H1 (cell line): ENCODE data around the gene FRMPD1. TPM values are rescaled to one million over a fixed set of nuclear protein-coding genes. Genes with fewer than 3 reads are reported as not detected.

ENCODE experiments used
- ASH2L ChIP-seq: fragments of 200-600, 300-600 bp; sonication (generic); IDR thresholded peaks from one replicate; pipeline ENCODE4 v1.7.1; 2017; ENCODE audit warnings: low read length
- ATF3 ChIP-seq: IDR thresholded peaks from 2 replicates; pipeline ENCODE4 v1.6.1; 2011; ENCODE audit warnings: low read depth, mild to moderate bottlenecking, low read length; ENCODE audit not compliant: insufficient read depth
- BCL11A ChIP-seq, 2 experiments: IDR thresholded peaks; one replicate each; pipeline ENCODE4 v1.6.1; 2011; ENCODE audit warnings: low read depth in 2 of 2, low read length in 2 of 2, mild to moderate bottlenecking in 2 of 2
- CTCF ChIP-seq, 3 experiments: IDR thresholded peaks; 1 replicate in 2 of 3; 2 replicates in 1 of 3; pipeline versions ENCODE4 v1.5.1 to v1.6.1; 2011; ENCODE audit warnings: low read length in 3 of 3, mild to moderate bottlenecking in 3 of 3, inconsistent platforms in 2 of 3, low read depth in 1 of 3, moderate library complexity in 1 of 3; ENCODE audit not compliant: insufficient read depth in 1 of 3; ENCODE audit errors: control extremely low read depth in 1 of 3
- EZH2 ChIP-seq: fragments of 200-600 bp; sonication (generic); IDR thresholded peaks from 2 replicates; pipeline ENCODE4 v1.7.1; 2012; ENCODE audit warnings: low read depth, mild to moderate bottlenecking, moderate library complexity, low read length, inconsistent platforms; ENCODE audit not compliant: severe bottlenecking
- GABPA ChIP-seq: IDR thresholded peaks from 2 replicates; pipeline ENCODE4 v1.6.1; 2011; ENCODE audit warnings: mild to moderate bottlenecking, low read length, moderate library complexity, borderline replicate concordance; ENCODE audit not compliant: insufficient read depth
- KDM4A ChIP-seq: IDR thresholded peaks from one replicate; pipeline ENCODE4 v1.7.1; 2012; ENCODE audit warnings: low read depth, mild to moderate bottlenecking, moderate library complexity, low read length, inconsistent platforms; ENCODE audit not compliant: severe bottlenecking
- PHF8 ChIP-seq: fragments of 200-600 bp; sonication (generic); conservative IDR thresholded peaks from 2 replicates; pipeline ENCODE4 v1.7.1; 2012; ENCODE audit warnings: low read depth, mild to moderate bottlenecking, inconsistent platforms, low read length, moderate library complexity
- RAD21 ChIP-seq, 2 experiments: IDR thresholded peaks in 1 of 2; conservative IDR thresholded peaks in 1 of 2; 2 replicates each; pipeline ENCODE4 v1.6.1; 2011; ENCODE audit warnings: low read depth in 2 of 2, low read length in 2 of 2, improper control_type of control experiment in 1 of 2, inconsistent platforms in 1 of 2, mild to moderate bottlenecking in 1 of 2, moderate library complexity in 1 of 2
- TCF12 ChIP-seq: IDR thresholded peaks from 2 replicates; pipeline ENCODE4 v1.6.1; 2011; ENCODE audit warnings: low read depth, mild to moderate bottlenecking, low read length
- polyA plus RNA-seq, 7 experiments: library from polyadenylated mRNA; depleted of rRNA in 3 of 7; stranded (reverse) in 5 of 7; unstranded in 2 of 7; fragments of >200 nt in 5 of 7; fragments of 200-250 nt in 2 of 7; gene quantifications; 1 replicate in 5 of 7; 2 replicates in 1 of 7; 4 replicates in 1 of 7; pipeline versions ENCODE4 v1.2.1 to v1.2.3, GENCODE V29; 2011 to 2013; ENCODE audit warnings: missing spikeins in 2 of 7, mixed read lengths in 2 of 7
- total RNA-seq: library from RNA; stranded (reverse); fragmentation: NEBNext Ultra II Directional; extraction: Animal tissue kit (Norgen Biotek cat#: 25700); gene quantifications from 2 replicates; pipeline ENCODE4 v1.2.1, GENCODE V29; 2021

FRMPD1 gene
- total and polyA plus RNA-seq, 2 of the 8 experiments (the other 6 are each of a cell fraction or from before 2014, with no cell fraction given), result 0.27 to 0.32 TPM

GRCh38 chr9:37650873-37651768, at the start of gene FRMPD1 (continued):
- TF ChIP-seq ATF3 (no peak), EZH2 (peak; percentile 76), ASH2L (peak; percentile 41), BCL11A (IDR thresholded peaks at IDR 0.05; ENCODE audit: low read depth in 2 of 2, low read length in 2 of 2) (no peak), CTCF (IDR thresholded peaks at IDR 0.05; ENCODE audit: control extremely low read depth in 1 of 3, insufficient read depth in 1 of 3, low read depth in 1 of 3, low read length in 3 of 3) (peak in 1 of 3 experiments; percentile 24; a peak in 1 of 4 replicates), PHF8 (0 out of 2 replicates have a peak, but pooled peaks have one; percentile 20), RAD21 (IDR thresholded peaks at IDR 0.05 in 1 of 2, conservative IDR thresholded peaks at IDR 0.05 in 1 of 2; ENCODE audit: low read depth in 2 of 2, low read length in 2 of 2) (peak in 1 of 2 experiments; percentile 17; a peak in 1 of 4 replicates), KDM4A (peak; percentile 73), GABPA (no peak), TCF12 (no peak; the same call in 1 of the 2 replicates)
- TF ChIP-seq, all 59 proteins: peak for 7
